ENCODE measurements around the gene CCDC80.

Gene CCDC80

DNA sequence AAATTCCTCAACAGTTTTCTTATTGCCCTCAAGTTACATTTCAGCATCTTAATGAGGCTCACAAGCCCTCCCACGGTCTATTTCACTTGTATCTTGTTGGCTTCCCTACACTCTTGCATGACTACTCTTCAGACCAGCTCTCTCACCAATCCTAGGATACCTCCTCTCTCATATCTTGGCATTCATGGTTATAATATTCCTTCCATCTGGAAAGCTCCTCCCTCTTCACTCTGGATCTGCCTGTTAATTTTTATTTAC, 8.5 kb upstream of the CCDC80 start:
- CTCF ChIA-PET: no interaction called here
- H3K27ac ChIP-seq (ENCODE audit: extremely low read depth, low read depth, low read length): no peak overlapping the region
- H3K9me3 ChIP-seq (ENCODE audit: control insufficient read depth, insufficient read depth, low read depth, low read length): no peaks in the 10 kb centered on the region
- H3K36me3 ChIP-seq (ENCODE audit: control insufficient read depth in 2 of 2, insufficient read depth in 1 of 2, low read length in 2 of 2): no peaks in the 10 kb centered on the region
- POLR2A ChIA-PET: no interaction called here
- no peaks in the 10 kb centered on the region for H3K4me1 ChIP-seq (ENCODE audit: control insufficient read depth, insufficient read depth, low read length)
- no peak overlapping the region for H3K4me3 ChIP-seq (ENCODE audit: low read depth, low read length)
- TF ChIP-seq ZBTB26 (tag by site-specific recombination; optimal IDR thresholded peaks at IDR 0.05) (no peak), ZNF239 (tag by site-specific recombination; IDR thresholded peaks at IDR 0.05) (no peak), FEZF1 (tag by site-specific recombination; IDR thresholded peaks at IDR 0.05) (no peak), RBAK (tag by site-specific recombination; IDR thresholded peaks at IDR 0.05) (no peak), ZNF621 (tag by site-specific recombination; IDR thresholded peaks at IDR 0.05) (no peak)
- TF ChIP-seq, protein P1, sequence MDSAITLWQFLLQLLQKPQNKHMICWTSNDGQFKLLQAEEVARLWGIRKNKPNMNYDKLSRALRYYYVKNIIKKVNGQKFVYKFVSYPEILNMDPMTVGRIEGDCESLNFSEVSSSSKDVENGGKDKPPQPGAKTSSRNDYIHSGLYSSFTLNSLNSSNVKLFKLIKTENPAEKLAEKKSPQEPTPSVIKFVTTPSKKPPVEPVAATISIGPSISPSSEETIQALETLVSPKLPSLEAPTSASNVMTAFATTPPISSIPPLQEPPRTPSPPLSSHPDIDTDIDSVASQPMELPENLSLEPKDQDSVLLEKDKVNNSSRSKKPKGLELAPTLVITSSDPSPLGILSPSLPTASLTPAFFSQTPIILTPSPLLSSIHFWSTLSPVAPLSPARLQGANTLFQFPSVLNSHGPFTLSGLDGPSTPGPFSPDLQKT (IDR thresholded peaks at IDR 0.05; ENCODE audit: borderline replicate concordance, low read depth, low read length): no peak
- TF ChIP-seq, protein P2, sequence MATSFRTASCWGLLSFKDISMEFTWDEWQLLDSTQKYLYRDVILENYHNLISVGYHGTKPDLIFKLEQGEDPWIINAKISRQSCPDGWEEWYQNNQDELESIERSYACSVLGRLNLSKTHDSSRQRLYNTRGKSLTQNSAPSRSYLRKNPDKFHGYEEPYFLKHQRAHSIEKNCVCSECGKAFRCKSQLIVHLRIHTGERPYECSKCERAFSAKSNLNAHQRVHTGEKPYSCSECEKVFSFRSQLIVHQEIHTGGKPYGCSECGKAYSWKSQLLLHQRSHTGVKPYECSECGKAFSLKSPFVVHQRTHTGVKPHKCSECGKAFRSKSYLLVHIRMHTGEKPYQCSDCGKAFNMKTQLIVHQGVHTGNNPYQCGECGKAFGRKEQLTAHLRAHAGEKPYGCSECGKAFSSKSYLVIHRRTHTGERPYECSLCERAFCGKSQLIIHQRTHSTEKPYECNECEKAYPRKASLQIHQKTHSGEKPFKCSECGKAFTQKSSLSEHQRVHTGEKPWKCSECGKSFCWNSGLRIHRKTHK (tag by site-specific recombination; IDR thresholded peaks at IDR 0.05): no peak
- TF ChIP-seq, protein P3, sequence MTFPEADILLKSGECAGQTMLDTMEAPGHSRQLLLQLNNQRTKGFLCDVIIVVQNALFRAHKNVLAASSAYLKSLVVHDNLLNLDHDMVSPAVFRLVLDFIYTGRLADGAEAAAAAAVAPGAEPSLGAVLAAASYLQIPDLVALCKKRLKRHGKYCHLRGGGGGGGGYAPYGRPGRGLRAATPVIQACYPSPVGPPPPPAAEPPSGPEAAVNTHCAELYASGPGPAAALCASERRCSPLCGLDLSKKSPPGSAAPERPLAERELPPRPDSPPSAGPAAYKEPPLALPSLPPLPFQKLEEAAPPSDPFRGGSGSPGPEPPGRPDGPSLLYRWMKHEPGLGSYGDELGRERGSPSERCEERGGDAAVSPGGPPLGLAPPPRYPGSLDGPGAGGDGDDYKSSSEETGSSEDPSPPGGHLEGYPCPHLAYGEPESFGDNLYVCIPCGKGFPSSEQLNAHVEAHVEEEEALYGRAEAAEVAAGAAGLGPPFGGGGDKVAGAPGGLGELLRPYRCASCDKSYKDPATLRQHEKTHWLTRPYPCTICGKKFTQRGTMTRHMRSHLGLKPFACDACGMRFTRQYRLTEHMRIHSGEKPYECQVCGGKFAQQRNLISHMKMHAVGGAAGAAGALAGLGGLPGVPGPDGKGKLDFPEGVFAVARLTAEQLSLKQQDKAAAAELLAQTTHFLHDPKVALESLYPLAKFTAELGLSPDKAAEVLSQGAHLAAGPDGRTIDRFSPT (tag by site-specific recombination; IDR thresholded peaks at IDR 0.05): no peak

DNA sequence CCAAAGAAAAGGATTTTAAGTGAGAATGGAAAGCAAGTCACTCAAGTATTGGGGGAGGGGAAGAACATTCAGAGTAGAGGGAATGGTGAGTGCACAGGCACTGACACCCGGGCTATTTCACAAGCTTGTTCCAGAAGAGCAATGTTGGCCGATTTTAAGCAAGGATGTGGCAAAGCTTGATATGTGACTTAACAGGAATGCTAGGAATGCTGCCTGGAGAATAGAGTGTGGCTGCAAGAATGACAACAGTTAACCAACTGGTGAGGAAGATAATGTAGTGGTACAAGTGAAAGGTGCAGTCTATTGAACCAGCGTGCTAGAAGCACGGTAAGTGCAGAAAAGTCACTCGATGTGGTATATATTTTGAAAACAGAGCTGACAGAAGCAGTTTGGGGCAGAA, 6.2 kb upstream of the CCDC80 start:
- H3K4me3 ChIP-seq (ENCODE audit: low read depth, low read length): no peak overlapping the region
- no peaks in the 10 kb centered on the region for H3K9me3 ChIP-seq (ENCODE audit: control insufficient read depth, insufficient read depth, low read depth, low read length)
- no peaks in the 10 kb centered on the region for H3K36me3 ChIP-seq (ENCODE audit: control insufficient read depth in 2 of 2, insufficient read depth in 1 of 2, low read length in 2 of 2)
- H3K27ac ChIP-seq (ENCODE audit: extremely low read depth, low read depth, low read length): no peak overlapping the region
- no peaks in the 10 kb centered on the region for H3K4me1 ChIP-seq (ENCODE audit: control insufficient read depth, insufficient read depth, low read length)
- ChIA-PET POLR2A (no interaction called here), CTCF (interaction anchor here (0.6 to 2.3 kb wide), 2 partner anchors 64 to 88 kb away, joined by 3 to 8 read pairs; no protein-coding TSS in a partner anchor)
- no peak for TF ChIP-seq ZBTB48 (tag by site-specific recombination; IDR thresholded peaks at IDR 0.05)
- TF ChIP-seq ZNF488 (tag by site-specific recombination; IDR thresholded peaks at IDR 0.05): no peak
- no peak for TF ChIP-seq RBAK (tag by site-specific recombination; IDR thresholded peaks at IDR 0.05)
- TF ChIP-seq ZNF2 (tag by site-specific recombination; IDR thresholded peaks at IDR 0.05): no peak
- no peak for TF ChIP-seq ZNF837 (tag by site-specific recombination; IDR thresholded peaks at IDR 0.05)
- TF ChIP-seq, protein P4, sequence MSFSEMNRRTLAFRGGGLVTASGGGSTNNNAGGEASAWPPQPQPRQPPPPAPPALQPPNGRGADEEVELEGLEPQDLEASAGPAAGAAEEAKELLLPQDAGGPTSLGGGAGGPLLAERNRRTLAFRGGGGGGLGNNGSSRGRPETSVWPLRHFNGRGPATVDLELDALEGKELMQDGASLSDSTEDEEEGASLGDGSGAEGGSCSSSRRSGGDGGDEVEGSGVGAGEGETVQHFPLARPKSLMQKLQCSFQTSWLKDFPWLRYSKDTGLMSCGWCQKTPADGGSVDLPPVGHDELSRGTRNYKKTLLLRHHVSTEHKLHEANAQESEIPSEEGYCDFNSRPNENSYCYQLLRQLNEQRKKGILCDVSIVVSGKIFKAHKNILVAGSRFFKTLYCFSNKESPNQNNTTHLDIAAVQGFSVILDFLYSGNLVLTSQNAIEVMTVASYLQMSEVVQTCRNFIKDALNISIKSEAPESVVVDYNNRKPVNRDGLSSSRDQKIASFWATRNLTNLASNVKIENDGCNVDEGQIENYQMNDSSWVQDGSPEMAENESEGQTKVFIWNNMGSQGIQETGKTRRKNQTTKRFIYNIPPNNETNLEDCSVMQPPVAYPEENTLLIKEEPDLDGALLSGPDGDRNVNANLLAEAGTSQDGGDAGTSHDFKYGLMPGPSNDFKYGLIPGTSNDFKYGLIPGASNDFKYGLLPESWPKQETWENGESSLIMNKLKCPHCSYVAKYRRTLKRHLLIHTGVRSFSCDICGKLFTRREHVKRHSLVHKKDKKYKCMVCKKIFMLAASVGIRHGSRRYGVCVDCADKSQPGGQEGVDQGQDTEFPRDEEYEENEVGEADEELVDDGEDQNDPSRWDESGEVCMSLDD (tag by site-specific recombination; IDR thresholded peaks at IDR 0.05): no peak
- TF ChIP-seq ZNF560 (tag by site-specific recombination; IDR thresholded peaks at IDR 0.05; ENCODE audit: borderline replicate concordance): no peak
- TF ChIP-seq ZNF707 (tag by site-specific recombination; IDR thresholded peaks at IDR 0.05): no peak
- TF ChIP-seq, protein P5, sequence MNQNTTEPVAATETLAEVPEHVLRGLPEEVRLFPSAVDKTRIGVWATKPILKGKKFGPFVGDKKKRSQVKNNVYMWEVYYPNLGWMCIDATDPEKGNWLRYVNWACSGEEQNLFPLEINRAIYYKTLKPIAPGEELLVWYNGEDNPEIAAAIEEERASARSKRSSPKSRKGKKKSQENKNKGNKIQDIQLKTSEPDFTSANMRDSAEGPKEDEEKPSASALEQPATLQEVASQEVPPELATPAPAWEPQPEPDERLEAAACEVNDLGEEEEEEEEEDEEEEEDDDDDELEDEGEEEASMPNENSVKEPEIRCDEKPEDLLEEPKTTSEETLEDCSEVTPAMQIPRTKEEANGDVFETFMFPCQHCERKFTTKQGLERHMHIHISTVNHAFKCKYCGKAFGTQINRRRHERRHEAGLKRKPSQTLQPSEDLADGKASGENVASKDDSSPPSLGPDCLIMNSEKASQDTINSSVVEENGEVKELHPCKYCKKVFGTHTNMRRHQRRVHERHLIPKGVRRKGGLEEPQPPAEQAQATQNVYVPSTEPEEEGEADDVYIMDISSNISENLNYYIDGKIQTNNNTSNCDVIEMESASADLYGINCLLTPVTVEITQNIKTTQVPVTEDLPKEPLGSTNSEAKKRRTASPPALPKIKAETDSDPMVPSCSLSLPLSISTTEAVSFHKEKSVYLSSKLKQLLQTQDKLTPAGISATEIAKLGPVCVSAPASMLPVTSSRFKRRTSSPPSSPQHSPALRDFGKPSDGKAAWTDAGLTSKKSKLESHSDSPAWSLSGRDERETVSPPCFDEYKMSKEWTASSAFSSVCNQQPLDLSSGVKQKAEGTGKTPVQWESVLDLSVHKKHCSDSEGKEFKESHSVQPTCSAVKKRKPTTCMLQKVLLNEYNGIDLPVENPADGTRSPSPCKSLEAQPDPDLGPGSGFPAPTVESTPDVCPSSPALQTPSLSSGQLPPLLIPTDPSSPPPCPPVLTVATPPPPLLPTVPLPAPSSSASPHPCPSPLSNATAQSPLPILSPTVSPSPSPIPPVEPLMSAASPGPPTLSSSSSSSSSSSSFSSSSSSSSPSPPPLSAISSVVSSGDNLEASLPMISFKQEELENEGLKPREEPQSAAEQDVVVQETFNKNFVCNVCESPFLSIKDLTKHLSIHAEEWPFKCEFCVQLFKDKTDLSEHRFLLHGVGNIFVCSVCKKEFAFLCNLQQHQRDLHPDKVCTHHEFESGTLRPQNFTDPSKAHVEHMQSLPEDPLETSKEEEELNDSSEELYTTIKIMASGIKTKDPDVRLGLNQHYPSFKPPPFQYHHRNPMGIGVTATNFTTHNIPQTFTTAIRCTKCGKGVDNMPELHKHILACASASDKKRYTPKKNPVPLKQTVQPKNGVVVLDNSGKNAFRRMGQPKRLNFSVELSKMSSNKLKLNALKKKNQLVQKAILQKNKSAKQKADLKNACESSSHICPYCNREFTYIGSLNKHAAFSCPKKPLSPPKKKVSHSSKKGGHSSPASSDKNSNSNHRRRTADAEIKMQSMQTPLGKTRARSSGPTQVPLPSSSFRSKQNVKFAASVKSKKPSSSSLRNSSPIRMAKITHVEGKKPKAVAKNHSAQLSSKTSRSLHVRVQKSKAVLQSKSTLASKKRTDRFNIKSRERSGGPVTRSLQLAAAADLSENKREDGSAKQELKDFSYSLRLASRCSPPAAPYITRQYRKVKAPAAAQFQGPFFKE (tag by site-specific recombination; IDR thresholded peaks at IDR 0.05; ENCODE audit: borderline replicate concordance): no peak
- no peak for TF ChIP-seq ZNF184 (tag by site-specific recombination; IDR thresholded peaks at IDR 0.05)
- no peak for TF ChIP-seq ZNF843 (tag by site-specific recombination; IDR thresholded peaks at IDR 0.05)
